ENCODE measurements around the gene CLPTM1.

DNA sequence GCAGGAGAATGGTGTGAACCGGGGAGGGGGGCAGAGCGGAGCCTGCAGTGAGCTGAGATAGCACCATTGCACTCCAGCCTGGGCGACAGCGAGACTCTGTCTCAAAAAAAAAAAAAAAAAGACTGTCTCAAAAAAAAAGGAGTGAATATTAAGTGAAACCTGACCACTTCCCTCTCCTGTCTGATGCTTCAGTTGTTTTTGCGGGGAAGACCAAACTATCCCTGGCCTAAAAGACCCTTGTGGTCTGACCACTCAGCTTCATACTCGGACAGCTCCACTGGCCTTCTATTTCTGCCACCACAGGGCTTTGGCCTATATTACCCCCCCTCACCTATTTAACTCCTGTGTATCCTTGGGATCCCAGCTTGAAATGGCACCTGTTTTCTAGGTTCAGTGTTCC is 85.9 kb downstream of the CLPTM1 start:
- TF ChIP-seq ZNF561 (CRISPR knock-in tag; conservative IDR thresholded peaks at IDR 0.05) (no peak), NR1H2 (CRISPR knock-in tag; IDR thresholded peaks at IDR 0.05) (no peak), RFX5 (IDR thresholded peaks at IDR 0.05; ENCODE audit: low read depth, low read length) (no peak), CEBPB (tag; IDR thresholded peaks at IDR 0.05) (no peak), SIN3A (IDR thresholded peaks at IDR 0.05; ENCODE audit: borderline replicate concordance in 2 of 2, control insufficient read depth in 1 of 2, low read depth in 2 of 2, low read length in 2 of 2) (no peak), ZNF184 (CRISPR knock-in tag; IDR thresholded peaks at IDR 0.05) (no peak), MYNN (IDR thresholded peaks at IDR 0.05) (no peak), MYNN (CRISPR knock-in tag; IDR thresholded peaks at IDR 0.05) (no peak)

Data from K562 (cell line).